ENCODE data around the gene TNFRSF8. TPM values are rescaled to one million over a fixed set of nuclear protein-coding genes. Genes with fewer than 3 reads are reported as not detected.

The TNFRSF8 gene
- polyA plus RNA-seq, 1 of the 3 experiments (the other 2 are of a cell fraction): 0.07 TPM

GRCh38 chr1:12015001-12015491, 48.1 kb upstream of the TNFRSF8 start:
- H3K9me2 ChIP-seq: no peaks in the 10 kb centered on the region
- WGBS (ENCODE audit: low lambda C conversion rate): 93% methylated on average over 10 of the region's 10 CpGs
- TF ChIP-seq SMC3 (IDR thresholded peaks at IDR 0.05; ENCODE audit: low read depth, low read length) (no peak), GABPA (IDR thresholded peaks at IDR 0.05; ENCODE audit: low read depth) (no peak), EP300 (IDR thresholded peaks at IDR 0.05; ENCODE audit: borderline replicate concordance in 1 of 2, low read depth in 1 of 2, low read length in 1 of 2) (no peak), NFIC (IDR thresholded peaks at IDR 0.05; ENCODE audit: borderline replicate concordance) (no peak), ELF1 (IDR thresholded peaks at IDR 0.05) (no peak), RCOR1 (IDR thresholded peaks at IDR 0.05; ENCODE audit: low read length) (no peak), TAF1 (IDR thresholded peaks at IDR 0.05; ENCODE audit: borderline replicate concordance, low read depth, low read length) (no peak), FOXJ3 (CRISPR knock-in tag; IDR thresholded peaks at IDR 0.05) (no peak)
- H3K9ac ChIP-seq: no peak overlapping the region
- ChIA-PET POLR2A (no interaction called here), CTCF (interaction anchor here (0.7 kb wide), 1 partner anchor 601 kb away, joined by 3 read pairs; no protein-coding TSS in a partner anchor)
- no peaks in the 10 kb centered on the region for H3K9me3 ChIP-seq
- no peak overlapping the region for H3K4me2 ChIP-seq
- H3K36me3 ChIP-seq (replicated peaks in 1 of 2; ENCODE audit: control insufficient read depth in 1 of 2, insufficient read depth in 2 of 2, low read length in 1 of 2): peaks cover 4 to 28% of the 10 kb centered on the region in 2 experiments
- no peak overlapping the region for H3K4me3 ChIP-seq (ENCODE audit: low read depth in 2 of 2, low read length in 1 of 2)
- H2AFZ ChIP-seq (ENCODE audit: low read depth): no peak overlapping the region
- H3K27ac ChIP-seq (ENCODE audit: low read depth in 2 of 2, low read length in 1 of 2): no peak overlapping the region
- no peaks in the 10 kb centered on the region for H3K27me3 ChIP-seq (ENCODE audit: insufficient read depth)
- H3K79me2 ChIP-seq (ENCODE audit: insufficient read depth): peaks cover 7% of the 10 kb centered on the region
- peaks cover 5% of the 10 kb centered on the region; the same call in 1 of the 2 replicates for H4K20me1 ChIP-seq (ENCODE audit: insufficient read depth)
- peaks cover 23% of the 10 kb centered on the region for H3F3A ChIP-seq (replicated peaks; ENCODE audit: insufficient read depth)
- DNase-seq: no peak
- H3K4me1 ChIP-seq (ENCODE audit: control insufficient read depth in 1 of 2, insufficient read depth in 2 of 2, low read depth in 1 of 2, low read length in 1 of 2): peaks cover 0 to 9% of the 10 kb centered on the region in 2 experiments; a peak in 3 of 4 replicates

GRCh38 chr1:12015499-12015898, 47.6 kb upstream of the TNFRSF8 start:
- peaks cover 11% of the 10 kb centered on the region for H3K79me2 ChIP-seq (ENCODE audit: insufficient read depth)
- H2AFZ ChIP-seq (ENCODE audit: low read depth): no peak overlapping the region
- H3K9ac ChIP-seq: no peak overlapping the region
- H3F3A ChIP-seq (replicated peaks; ENCODE audit: insufficient read depth): peaks cover 23% of the 10 kb centered on the region
- H4K20me1 ChIP-seq (ENCODE audit: insufficient read depth): peaks cover 5% of the 10 kb centered on the region; the same call in 1 of the 2 replicates
- peaks cover 4 to 23% of the 10 kb centered on the region in 2 experiments for H3K36me3 ChIP-seq (replicated peaks in 1 of 2; ENCODE audit: control insufficient read depth in 1 of 2, insufficient read depth in 2 of 2, low read length in 1 of 2)
- 93% methylated on average over 9 of the region's 9 CpGs for WGBS (ENCODE audit: low lambda C conversion rate)
- H3K4me2 ChIP-seq: no peak overlapping the region
- ChIA-PET CTCF (interaction anchor here (0.7 kb wide), 1 partner anchor 601 kb away, joined by 3 read pairs; no protein-coding TSS in a partner anchor), POLR2A (no interaction called here)
- DNase-seq: no peak
- H3K9me2 ChIP-seq: no peaks in the 10 kb centered on the region
- H3K27me3 ChIP-seq (ENCODE audit: insufficient read depth): no peaks in the 10 kb centered on the region
- H3K4me3 ChIP-seq (ENCODE audit: low read depth in 2 of 2, low read length in 1 of 2): no peak overlapping the region
- H3K9me3 ChIP-seq: no peaks in the 10 kb centered on the region
- H3K4me1 ChIP-seq (ENCODE audit: control insufficient read depth in 1 of 2, insufficient read depth in 2 of 2, low read depth in 1 of 2, low read length in 1 of 2): peaks cover 0 to 9% of the 10 kb centered on the region in 2 experiments; a peak in 3 of 4 replicates
- no peak overlapping the region for H3K27ac ChIP-seq (ENCODE audit: low read depth in 2 of 2, low read length in 1 of 2)
- TF ChIP-seq SMC3 (IDR thresholded peaks at IDR 0.05; ENCODE audit: low read depth, low read length): no peak
- no peak for TF ChIP-seq TAF1 (IDR thresholded peaks at IDR 0.05; ENCODE audit: borderline replicate concordance, low read depth, low read length)
- TF ChIP-seq GATA2 (CRISPR knock-in tag; IDR thresholded peaks at IDR 0.05): no peak
- TF ChIP-seq, protein P1, sequence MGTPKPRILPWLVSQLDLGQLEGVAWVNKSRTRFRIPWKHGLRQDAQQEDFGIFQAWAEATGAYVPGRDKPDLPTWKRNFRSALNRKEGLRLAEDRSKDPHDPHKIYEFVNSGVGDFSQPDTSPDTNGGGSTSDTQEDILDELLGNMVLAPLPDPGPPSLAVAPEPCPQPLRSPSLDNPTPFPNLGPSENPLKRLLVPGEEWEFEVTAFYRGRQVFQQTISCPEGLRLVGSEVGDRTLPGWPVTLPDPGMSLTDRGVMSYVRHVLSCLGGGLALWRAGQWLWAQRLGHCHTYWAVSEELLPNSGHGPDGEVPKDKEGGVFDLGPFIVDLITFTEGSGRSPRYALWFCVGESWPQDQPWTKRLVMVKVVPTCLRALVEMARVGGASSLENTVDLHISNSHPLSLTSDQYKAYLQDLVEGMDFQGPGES (IDR thresholded peaks at IDR 0.05; ENCODE audit: low read depth, low read length): no peak
- no peak for TF ChIP-seq RAD21 (IDR thresholded peaks at IDR 0.05; ENCODE audit: low read length)
- no peak for TF ChIP-seq YY1 (IDR thresholded peaks at IDR 0.05; ENCODE audit: low read depth)
- TF ChIP-seq USF2 (IDR thresholded peaks at IDR 0.05; ENCODE audit: borderline replicate concordance, low read depth, low read length): no peak
- no peak for TF ChIP-seq FOSL2 (IDR thresholded peaks at IDR 0.05; ENCODE audit: borderline replicate concordance, low read depth)
- TF ChIP-seq ZBTB33 (IDR thresholded peaks at IDR 0.05; ENCODE audit: borderline replicate concordance, low read depth): no peak
- no peak for TF ChIP-seq TEAD4 (IDR thresholded peaks at IDR 0.05; ENCODE audit: borderline replicate concordance, insufficient read depth)
- TF ChIP-seq NRF1 (IDR thresholded peaks at IDR 0.05; ENCODE audit: low read depth, low read length): no peak
- TF ChIP-seq CTCF (IDR thresholded peaks at IDR 0.05): no peak
